Measurements from ENCODE around the gene NTM.

- TF ChIP-seq HDGF (IDR thresholded peaks at IDR 0.05; ENCODE audit: borderline replicate concordance), result no peak
- TF ChIP-seq BHLHE40 (IDR thresholded peaks at IDR 0.05; ENCODE audit: borderline replicate concordance), result no peak
Observed at GRCh38 chr11:131893103-131893890, 522.9 kb downstream of the NTM start.
